Renal cortex interstitium (tissue), 11 donors: ENCODE data around the gene SLC35E1. TPM values are rescaled to one million over a fixed set of nuclear protein-coding genes. Genes with fewer than 3 reads are reported as not detected.
"Not testable (repeated sequence)": the region's sequence is repeated elsewhere in the genome, so short reads cannot be mapped to it uniquely, and the experiment has no call there.

ENCODE experiments used
- DNase-seq, 11 donors: peaks; one replicate each; pipeline ENCODE4 v3.0.0-alpha.2; 2013; ENCODE audit warnings: low read depth in 9 of 11, low spot score in 4 of 11; ENCODE audit errors: extremely low read depth in 1 of 11
- polyA plus RNA-seq, 3 donors: library from polyadenylated mRNA; unstranded; fragments of 120-200 nt; gene quantifications; one replicate each; pipeline ENCODE4 v1.2.1, GENCODE V29; 2013; ENCODE audit not compliant: insufficient read length in 3 of 3

SLC35E1 gene
- polyA plus RNA-seq, 3 donors = 40.9 to 48.8 (median 42.6) TPM

GRCh38 chr19:16518483-16519229 lies 53.6 kb downstream of the SLC35E1 start:
- no peak for DNase-seq

GRCh38 chr19:16518061-16518460 lies 54.2 kb downstream of the SLC35E1 start:
- DNase-seq = no peak

- no peak for DNase-seq
Measured at GRCh38 chr19:16516923-16517610, 55.1 kb downstream of the SLC35E1 start.

- DNase-seq = no peak
Measured at GRCh38 chr19:16516381-16516780, 55.8 kb downstream of the SLC35E1 start.

- no peak for DNase-seq
Measured at GRCh38 chr19:16514383-16515019, 57.7 kb downstream of the SLC35E1 start.

GRCh38 chr19:16512611-16513010 lies 59.6 kb downstream of the SLC35E1 start:
- DNase-seq = not testable (repeated sequence)

GRCh38 chr19:16509141-16510061 lies 62.8 kb downstream of the SLC35E1 start:
- DNase-seq = no peak

- DNase-seq = no peak
Measured at GRCh38 chr19:16508546-16508945, 63.7 kb downstream of the SLC35E1 start.

- DNase-seq = no peak
Measured at GRCh38 chr19:16506961-16507360, 65.3 kb downstream of the SLC35E1 start.

GRCh38 chr19:16506161-16506560 lies 66.1 kb downstream of the SLC35E1 start:
- DNase-seq = not testable (repeated sequence)

GRCh38 chr19:16504271-16504670 lies 67.9 kb downstream of the SLC35E1 start:
- no peak for DNase-seq

Other genes with a start within 250 kb of the SLC35E1 start
- 10 to 100 TPM; 21.7 to 37.8 (median 25.6) TPM for gene KLF2, start 247.6 kb downstream of the SLC35E1 start, polyA plus RNA-seq
- gene EPS15L1, start 100.4 kb downstream of the SLC35E1 start, polyA plus RNA-seq = 10 to 100 TPM; 27.4 to 32.1 (median 30.0) TPM
- gene CALR3, start 76.2 kb downstream of the SLC35E1 start, polyA plus RNA-seq = not detected
- 10 to 100 TPM; 15.0 to 16.7 (median 16.2) TPM for gene C19orf44, start 76.0 kb downstream of the SLC35E1 start, polyA plus RNA-seq
- gene CHERP, start 30.0 kb downstream of the SLC35E1 start, polyA plus RNA-seq = 10 to 100 TPM; 37.7 to 54.3 (median 48.5) TPM
- gene MED26, start 55.8 kb upstream of the SLC35E1 start, polyA plus RNA-seq = 1 to 10 TPM; 5.0 to 9.0 (median 8.0) TPM
- gene SMIM7, start 87.7 kb upstream of the SLC35E1 start, polyA plus RNA-seq = 100 to 1,000 TPM in 2 of 3 donors, 10 to 100 TPM in 1; 99.1 to 102 (median 102) TPM
- 1 to 10 TPM; 8.1 to 8.3 (median 8.1) TPM for gene TMEM38A, start 88.7 kb upstream of the SLC35E1 start, polyA plus RNA-seq
- under 1 TPM; 0.06 to 0.08 (median 0.07) TPM for gene NWD1, start 147.4 kb upstream of the SLC35E1 start, polyA plus RNA-seq